GM21381 (cell line): ENCODE measurements around the gene FOXO6.
"Not testable (repeated sequence)": the region's sequence is repeated elsewhere in the genome, so short reads cannot be mapped to it uniquely, and the experiment has no call there.

Source experiments
- ATAC-seq: cut with Tn5 transposase; IDR thresholded peaks from one replicate; pipeline ENCODE4 v1.9.1; 2021; ENCODE audit warnings: mild to moderate bottlenecking, moderate library complexity; ENCODE audit not compliant: unreplicated experiment

FOXO6 gene

DNA sequence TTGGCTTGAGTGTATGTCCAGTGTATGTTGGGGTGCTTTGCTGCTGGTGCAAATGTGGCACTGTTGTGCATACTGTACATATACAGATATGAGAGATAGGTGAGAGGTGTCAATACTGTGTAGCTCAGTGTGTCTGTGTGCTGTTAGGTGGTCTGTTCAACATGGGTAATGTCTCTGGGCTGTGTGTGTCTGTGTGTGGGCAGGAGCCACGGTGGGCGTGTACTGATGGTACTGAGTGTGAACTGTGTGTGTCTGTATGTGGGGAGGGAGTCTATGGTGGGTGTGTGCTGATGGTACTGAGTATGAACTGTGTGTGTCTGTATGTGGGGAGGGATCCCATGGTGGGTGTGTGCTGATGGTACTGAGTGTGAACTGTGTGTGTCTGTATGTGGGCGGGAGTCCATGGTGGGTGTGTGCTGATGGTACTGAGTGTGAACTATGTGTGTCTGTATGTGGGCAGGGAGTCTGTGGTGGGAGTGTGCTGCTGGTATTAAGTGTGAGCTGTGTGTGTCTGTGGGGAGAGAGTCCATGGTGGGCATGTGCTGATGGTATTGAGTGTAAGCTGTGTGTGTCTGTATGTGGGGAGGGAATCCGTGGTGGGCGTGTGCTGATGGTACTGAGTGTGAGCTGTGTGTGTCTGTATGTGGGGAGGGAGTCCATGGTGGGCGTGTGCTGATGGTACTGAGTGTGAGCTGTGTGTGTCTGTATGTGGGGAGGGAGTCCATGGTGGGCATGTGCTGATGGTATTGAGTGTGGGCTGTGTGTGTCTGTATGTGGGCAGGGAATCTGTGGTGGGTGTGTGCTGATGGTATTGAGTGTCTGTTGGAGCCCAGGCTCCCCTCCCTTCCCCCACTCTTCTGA, 32.2 kb upstream of the FOXO6 start:
- ATAC-seq, result no peak

DNA sequence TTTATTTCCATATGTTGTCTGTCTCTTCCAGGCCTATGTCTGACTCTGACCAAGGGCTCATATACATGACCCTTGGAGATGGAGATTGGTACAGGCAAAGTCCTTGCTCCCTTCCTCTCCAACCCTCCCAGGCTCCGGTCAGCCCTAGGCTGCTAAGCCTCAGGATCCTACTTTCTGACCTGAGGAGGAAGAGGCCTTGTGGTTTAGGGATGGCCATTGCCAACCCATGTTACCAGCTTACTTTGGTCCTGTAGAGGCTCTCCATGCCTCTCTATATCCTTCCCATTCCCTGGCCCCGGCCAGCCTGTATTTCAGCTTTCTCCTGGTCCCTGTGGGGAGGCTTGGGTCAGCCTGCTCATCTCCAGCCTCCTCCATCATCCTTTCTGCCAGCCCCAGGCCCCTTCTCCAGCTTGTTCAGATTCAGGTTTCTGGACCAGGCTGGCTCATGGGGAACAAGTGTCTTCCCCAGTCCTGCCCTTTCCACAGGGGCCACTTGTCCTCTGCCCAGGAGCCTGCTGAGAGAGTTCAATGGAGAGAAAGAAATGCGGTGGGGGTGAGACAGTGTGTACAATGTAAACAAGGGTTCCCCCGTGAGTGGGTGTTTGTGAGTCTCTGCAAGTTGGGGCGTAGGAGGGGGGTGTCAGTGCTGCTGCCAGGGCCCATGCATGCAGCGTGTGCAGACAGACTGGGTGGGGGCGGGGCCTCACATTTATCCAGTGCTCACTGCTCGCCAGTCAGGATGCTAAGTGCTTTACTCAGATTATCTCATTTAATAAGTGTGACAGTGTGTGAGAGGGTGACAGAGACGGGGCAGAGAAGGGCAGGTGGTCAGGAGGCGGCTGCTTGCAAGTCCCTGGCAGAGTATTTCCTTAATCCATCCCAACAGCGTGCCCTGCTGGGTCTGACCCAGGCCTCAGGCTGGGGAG, 31.3 kb upstream of the FOXO6 start:
- ATAC-seq, result no peak

DNA sequence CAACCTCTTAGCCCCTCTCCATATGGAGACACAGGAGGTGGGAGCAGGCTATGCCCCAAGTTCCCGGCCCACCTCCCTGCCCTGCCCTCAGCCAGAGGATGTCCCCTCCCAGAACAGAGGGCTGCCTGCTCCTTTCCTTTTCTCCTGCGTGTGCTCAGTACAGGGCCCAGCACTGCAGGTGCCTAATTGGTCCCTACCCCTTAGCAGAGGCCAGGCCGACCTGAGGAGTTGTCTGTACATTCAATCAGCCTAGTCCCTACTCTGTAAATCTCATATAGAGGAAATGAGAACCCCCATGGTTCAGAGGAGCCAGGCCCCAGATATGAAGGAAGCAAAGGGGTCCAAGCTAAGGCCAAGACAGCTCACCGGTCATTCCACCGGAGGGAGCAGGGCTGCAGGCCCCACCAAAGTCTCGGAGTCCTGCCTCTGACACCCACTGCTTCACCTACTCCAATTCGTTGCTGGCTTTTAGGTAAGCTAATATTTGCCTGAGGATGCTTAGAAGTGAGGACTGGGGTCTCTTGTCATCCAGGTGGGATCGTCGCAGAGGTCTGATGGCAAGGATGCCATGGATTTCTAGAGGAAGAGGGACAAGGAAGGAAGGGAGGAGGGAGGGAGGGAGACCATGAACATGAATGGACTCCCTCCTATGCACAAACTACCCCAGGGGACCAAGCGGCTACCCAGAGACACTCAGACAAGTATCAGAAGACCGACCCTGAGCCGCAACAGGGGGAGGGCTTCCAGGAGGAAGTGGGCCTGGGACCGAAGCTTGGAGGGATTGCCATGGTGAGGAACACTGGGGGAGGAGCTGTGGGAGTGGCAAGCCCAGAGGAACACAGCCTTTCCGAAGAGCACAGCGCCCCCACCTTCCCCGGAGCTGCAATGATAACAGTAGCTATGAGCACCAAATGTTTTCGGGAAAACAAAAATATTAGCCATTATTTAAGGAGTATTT, 30.4 kb upstream of the FOXO6 start:
- no peak for ATAC-seq

DNA sequence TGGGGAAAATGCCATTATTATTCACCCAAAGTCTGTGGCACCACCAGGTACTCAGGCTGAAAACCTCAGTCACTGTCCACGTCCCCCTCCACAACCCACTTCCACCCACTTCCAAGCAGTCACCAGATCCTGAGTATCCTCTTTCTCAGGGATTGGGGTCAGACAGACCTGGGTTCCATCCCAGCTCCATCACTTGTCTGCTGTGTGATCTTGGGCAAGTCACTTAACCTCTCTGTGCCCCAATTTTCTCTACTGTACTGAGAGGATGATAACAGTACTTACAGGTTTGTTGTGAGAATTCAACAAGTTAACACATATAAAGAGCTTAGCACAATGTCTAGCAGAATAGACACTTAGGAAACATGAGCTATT, 29.7 kb upstream of the FOXO6 start:
- no peak for ATAC-seq

DNA sequence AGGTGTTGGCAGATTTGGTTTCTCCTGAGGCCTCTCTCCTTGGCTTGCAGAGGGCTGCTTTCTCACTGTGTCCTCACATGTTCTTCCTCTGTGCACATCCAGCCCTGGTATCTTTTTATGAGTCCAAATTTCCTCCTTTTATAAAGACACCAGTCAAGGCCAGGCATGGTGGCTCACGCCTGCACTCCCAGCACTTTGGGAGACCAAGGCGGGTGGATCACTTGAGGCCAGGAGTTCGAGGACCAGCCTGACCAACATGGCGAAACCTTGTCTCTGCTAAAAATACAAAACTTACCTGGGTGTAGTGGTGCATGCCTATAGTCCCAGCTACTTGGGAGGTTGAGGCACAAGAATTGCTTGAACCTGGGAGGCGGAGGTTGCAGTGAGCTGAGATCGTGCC, 29.1 kb upstream of the FOXO6 start:
- not testable (repeated sequence) for ATAC-seq

DNA sequence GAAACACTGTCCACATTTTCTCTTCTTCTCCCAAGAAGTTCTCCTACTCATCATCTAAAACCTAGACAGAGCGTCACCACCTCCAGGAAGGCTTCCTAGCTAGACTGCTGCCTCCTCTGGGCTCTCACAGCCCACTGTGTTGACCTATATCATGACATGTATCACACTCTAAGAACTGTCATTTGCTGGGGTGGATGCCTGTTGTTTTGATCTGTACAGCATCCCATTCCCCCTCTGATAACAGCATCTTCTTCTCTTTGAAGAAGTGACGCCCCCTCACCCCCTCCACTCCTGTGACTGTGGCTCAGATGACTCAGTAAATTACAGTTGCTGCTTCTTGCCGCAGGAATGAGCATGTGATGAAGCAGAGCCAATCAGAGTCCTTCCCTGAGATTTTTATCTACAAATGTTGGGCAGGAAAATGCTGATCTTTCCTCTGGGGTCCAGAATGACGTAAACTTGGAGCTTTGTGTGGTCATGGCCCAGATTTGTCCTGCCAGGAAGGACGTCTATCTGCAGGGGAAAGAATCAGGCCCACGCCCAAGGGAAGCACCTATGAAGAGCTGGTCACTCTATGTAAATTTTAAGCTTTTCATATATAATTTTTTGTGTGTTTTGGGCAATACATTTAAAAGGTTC, 28.0 kb upstream of the FOXO6 start:
- ATAC-seq, result no peak

DNA sequence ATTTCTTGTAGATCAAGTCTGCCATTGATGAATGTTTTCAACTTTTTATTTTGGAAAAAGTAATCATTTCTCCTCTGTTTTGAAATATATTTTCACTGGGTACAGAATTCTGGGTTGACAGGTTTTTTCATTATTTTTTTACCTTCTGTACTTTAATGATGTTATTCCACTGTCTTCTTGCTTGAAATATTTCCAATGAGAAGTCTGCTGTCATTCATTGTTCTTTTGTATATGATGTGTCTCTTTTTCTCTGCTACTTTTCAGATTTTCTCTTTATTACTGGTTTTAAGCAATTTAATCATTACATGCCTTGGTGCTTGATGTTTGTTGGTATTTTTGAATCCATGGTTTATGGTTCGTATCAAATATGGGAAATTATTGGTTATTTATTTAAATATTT, 22.4 kb upstream of the FOXO6 start:
- ATAC-seq, result no peak

DNA sequence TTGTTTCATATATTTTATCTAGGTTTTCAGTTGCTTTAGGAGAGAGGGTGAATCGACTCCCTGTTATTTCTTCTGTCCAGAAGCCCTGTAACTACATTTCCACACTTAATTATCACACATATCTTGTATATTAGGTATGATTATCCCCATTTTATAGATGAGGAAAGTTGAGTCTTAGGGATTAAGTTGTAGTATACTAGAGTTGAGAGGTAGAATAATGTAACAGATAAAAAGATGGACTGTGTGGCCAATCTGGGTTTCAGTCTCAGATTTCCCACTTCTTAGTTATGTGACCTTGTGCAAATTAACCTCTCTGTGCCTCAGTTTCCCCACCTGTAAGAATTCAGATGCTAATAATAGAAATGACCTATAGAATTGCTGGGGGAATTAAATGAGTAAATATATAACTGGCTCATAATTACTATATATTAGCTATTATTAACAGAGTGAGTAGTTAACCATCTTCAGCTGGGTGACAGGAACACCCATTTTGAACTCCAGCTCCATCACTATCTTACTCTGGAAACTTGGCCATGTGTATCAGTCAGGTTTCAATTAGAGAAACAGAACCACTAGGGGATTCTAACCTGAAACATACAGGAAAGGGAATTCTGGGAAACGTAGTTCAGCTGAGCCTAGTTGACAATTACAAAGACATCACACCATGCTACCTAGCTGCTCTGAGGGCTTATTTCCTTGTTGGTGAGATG, 20.4 kb upstream of the FOXO6 start:
- ATAC-seq, result no peak

DNA sequence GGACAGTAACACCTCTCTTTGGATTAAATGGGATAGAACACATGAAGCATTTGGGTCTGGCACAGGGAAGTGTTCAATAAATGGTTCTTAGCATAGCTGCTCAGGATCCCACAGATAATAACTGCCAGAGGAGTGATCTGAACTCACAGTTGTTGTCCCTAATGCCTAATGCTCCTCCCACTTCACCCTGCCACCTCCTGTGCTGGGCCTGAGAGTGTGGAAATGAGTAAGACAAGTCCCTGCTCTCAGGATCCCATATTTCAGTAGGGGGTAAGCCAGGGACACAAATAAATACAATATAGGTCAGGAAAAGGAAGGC, 19.9 kb upstream of the FOXO6 start:
- no peak for ATAC-seq

DNA sequence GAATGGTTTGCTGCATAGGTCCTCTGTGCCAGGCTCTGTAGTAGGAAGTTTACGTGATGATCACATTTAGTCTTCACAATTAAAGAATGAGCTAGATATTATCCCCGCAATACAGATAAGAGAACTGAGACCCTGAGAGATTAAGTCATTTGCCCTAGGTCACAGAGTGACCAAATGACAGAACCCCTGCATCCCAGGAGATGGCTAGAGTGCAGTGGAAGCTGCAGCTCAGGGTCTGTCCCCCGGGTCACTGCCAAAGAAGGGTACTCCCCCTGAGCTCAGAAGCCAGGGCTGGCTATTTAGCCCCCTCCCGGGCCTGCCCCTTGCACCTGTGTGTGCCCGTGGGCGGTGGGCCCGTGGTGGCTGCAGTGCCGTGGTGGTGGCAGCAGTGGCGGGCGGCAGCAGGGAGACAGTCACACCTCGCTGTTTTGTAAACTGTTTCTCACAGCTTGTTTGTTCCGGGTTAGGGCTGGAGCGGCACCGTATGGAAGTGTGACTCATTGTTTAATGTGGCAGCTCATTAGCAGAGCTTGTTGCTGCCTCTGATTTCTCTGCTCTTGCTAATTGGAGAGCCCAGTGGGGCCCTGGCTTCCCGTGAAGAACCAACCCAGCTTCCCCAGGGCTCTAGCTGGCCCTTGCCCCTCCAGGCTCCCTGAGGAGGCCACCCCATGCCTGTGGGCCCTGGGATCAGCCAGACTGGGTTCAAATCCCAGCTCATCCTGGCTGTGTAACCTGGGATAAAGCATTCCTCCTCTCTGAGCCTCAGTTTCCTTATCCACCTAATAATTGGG, 19.3 kb upstream of the FOXO6 start:
- ATAC-seq, result no peak

DNA sequence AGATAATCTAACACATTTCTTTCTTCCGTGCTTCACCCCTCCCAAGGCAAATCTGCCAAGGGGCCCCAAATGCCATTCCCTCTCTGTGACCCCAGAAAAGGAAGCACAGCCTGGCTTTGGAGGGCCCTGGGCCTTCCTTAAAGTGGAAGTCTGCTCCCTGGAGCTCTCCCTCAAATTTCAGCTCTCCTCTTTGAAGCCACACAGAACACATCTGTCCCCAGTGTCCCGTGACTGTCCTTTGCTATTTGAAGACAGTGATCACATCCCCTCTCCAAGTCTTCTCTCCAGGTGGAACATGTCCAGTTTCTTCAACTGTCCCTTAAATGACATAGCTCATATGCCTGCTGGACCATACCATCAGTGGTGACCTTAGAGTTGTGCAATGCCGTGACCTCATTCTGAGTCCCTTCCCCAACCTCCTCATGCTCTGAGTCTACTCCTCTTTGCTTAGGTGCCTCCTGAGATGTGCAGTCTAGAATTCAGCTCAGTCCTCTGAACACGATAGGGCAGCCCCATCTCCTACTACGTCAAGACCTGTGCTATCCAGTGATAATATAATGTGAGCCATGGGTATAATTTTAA, 18.4 kb upstream of the FOXO6 start:
- ATAC-seq, result no peak

DNA sequence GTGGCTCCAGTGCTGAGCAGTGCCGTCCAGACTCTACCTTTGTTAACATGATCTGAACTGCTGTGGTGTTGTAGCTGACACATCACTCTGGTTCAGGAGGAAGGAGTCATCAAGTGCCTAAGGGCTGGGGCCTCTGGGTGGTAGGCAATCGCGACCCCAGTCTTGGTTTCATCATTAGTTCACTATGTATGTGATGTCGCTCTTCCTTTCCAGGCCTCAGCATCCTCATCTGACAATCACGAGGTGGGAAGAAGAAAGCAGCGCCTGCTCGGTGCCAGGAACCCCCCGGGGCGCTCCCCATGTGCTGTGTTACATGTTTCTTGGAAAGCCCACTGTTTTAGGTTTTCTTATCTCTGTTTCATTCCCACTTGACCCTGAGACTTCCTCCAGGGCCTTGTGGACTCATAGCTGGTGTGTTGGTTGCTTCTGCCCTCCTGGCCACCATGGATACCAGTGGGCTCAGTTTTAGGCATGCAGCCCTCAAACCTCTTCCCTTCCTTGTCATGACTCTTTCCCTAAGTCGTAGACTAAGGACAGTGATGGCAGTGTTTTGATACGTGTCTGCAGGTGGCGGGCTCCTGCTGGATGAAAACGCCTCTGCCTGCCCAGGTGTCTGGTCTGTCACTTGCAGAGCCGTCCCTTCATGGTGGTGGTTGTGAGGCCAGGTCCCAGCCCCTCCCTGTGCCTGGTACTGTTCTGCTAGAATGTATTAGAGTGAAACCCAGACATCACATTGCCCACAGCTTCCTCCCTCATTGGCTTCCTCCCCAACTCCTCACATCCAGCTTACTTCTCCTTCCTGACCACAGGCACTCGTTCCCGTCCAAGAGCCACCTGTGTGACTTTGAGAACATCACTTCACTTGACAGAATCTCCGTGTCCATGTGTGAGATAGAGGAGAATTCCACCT, 17.2 kb upstream of the FOXO6 start:
- ATAC-seq, result no peak

DNA sequence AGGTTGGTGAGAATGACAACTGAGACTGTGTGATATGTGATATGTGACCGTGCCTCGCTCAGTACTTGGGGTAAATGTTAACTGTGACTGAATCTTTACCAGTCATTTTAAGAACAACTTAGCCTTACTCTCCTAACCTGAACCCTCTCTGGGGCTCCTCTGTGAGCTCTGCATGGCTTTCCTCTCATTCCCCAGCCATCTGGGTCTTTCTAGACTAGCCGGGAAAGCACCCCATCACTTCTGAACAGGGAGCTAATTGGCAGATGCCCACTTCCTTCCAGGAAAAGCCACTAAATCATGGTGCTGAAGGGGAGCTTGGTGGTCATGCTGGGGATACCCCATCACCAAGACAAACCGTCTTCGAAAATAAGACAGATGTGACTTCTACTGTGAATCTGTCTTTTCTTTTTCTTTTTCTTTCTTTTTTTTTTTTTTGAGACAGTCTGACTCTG, 16.5 kb upstream of the FOXO6 start:
- no peak for ATAC-seq

DNA sequence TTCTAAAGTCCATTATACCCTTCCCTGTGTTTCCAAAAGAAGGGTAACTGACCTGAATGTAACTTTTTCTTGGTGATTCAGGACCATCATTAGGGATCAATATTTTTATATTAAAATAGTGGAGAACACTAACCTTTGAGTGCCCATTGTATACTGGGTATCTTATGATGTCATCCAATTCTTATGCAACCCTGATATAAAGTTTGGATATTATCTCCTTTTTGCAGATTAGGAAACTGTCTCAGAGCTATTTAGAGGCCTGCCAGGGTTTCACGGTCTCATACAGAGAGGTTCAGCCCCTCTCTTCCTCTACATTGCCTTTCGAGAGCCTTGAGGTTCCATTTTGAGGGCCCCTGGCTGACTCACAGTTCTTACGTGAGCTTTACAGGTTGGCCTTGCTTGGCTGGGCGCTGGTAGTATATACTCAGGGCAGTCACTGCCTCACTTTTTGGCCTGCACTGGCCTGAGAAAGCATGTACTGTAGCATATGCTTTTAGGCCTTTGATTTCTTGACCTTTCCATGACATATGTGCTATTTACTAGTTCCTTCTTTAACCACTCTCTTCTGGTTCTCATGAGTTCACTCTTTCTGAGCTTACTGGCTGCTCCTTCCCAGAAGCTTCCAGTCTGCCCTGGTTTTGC, 15.7 kb upstream of the FOXO6 start:
- no peak for ATAC-seq

DNA sequence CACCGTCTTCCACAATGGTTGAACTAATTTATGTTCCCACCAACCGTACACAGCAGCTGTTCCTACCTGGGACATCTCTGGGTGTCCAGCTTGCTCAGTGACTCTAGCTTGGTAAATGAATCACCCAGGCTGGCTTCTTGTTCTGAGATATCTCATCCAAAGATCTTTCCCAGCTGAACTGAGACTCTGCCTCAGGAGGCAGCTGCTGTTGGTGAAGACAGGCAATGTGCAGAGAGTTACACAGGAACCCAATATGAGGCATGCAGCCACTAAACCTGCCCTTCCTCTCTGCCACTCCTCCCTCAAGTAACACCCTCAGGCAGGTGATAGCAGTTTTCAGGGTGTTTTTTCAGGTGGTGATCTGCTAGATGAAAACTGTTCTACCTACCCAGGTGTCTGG, 14.0 kb upstream of the FOXO6 start:
- ATAC-seq, result no peak

DNA sequence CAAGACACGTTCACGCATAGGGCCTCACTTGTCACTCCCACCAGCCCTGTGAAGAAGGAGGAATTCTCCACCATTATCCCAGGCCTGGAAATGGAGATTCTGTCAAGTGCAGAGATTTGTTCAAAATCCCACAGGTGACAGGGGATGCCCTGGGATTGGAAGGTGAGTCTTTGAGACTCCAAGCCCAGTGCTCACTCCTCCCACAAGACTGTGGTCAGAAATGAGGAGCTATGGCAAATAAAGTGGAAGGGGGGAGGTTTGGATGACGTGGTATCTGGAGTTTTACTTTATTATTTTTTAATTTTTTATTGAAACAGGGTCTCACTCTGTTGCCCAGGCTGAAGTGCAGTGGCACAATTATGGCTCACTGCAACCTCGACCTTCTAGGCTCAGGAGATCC, 12.8 kb upstream of the FOXO6 start:
- ATAC-seq, result no peak

DNA sequence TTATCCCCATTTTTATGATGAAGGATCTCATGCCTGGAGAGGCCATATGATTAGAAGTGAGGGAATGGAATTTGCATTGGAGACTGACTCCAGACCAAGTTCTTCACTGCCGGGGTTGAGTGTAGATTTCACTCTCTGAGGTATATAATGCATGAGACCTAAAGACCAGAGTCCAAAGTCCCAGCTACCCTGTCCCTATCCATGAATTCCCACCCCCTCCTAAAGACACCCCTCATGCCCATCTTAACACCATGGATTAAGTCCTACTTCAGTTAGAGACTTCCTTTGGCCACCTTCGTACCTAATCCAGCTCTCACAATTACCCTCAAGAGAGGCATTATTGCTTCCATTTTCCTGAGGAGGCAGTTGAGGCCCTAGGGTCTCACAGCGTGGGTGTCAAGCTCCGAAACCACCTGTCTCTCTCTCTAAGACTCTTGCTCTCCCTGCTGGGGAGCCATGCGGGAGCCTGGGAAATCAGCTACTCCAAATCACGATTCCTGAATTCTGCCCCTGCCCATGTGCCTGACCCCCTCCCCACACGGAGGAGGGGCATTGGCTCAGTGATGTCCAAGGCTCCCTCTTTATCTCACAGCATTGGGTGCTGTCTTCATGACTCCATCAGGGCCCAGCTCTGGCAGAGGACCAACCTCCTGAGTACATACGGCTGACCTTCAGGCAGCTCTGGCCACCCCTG, 11.7 kb upstream of the FOXO6 start:
- ATAC-seq, result no peak
